ENCODE results near the gene TRABD2A.
A peak's percentile ranks its signal among the peaks of the same experiment; 100 is the strongest.

The TRABD2A gene

GRCh38 chr2:84896567-84896966 lies 15.7 kb upstream of the TRABD2A start:
- TF ChIP-seq, protein P1, sequence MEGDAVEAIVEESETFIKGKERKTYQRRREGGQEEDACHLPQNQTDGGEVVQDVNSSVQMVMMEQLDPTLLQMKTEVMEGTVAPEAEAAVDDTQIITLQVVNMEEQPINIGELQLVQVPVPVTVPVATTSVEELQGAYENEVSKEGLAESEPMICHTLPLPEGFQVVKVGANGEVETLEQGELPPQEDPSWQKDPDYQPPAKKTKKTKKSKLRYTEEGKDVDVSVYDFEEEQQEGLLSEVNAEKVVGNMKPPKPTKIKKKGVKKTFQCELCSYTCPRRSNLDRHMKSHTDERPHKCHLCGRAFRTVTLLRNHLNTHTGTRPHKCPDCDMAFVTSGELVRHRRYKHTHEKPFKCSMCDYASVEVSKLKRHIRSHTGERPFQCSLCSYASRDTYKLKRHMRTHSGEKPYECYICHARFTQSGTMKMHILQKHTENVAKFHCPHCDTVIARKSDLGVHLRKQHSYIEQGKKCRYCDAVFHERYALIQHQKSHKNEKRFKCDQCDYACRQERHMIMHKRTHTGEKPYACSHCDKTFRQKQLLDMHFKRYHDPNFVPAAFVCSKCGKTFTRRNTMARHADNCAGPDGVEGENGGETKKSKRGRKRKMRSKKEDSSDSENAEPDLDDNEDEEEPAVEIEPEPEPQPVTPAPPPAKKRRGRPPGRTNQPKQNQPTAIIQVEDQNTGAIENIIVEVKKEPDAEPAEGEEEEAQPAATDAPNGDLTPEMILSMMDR (IDR thresholded peaks at IDR 0.05; ENCODE audit: insufficient read depth, low read depth, low read length, missing control alignments) = no peak
- DNase-seq (ENCODE audit: low read depth) = no peak
- H3K4me3 ChIP-seq (ENCODE audit: low read depth, low read length) = no peak overlapping the region

GRCh38 chr2:84894758-84895520 lies 14.1 kb upstream of the TRABD2A start:
- DNase-seq (ENCODE audit: low read depth) = peak; percentile 41
- TF ChIP-seq, protein P1 (IDR thresholded peaks at IDR 0.05; ENCODE audit: insufficient read depth, low read depth, low read length, missing control alignments) = no peak

DNA sequence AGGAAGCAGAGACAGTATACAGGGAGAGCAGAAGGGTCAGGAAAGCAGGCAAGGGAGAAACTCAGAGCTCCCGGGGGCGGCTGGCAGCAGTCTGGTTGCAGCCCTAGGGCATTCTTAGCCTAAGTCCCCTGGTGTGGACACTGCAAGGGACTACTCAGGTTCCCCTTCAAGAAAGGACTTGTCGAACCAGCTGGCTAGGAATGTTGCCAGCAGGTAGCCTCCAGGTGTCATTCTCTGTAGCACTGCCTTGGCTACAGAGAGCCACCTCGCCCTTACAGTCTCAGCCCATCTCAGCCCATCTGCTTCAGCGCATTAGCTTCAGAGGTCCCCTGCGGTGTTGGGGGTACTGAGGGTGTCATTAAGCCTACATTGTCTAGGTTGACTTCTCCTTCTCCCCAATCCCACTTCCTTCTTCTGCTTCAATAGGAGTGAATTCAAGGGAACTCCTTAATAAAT lies 13.3 kb upstream of the TRABD2A start:
- no peak for DNase-seq (ENCODE audit: low read depth)
- H3K4me3 ChIP-seq (ENCODE audit: low read depth, low read length) = no peak overlapping the region
- TF ChIP-seq, protein P1 (IDR thresholded peaks at IDR 0.05; ENCODE audit: insufficient read depth, low read depth, low read length, missing control alignments) = no peak

More at GRCh38 chr2:84894758-84895520, 14.1 kb upstream of the TRABD2A start:
- no peak overlapping the region for H3K4me3 ChIP-seq (ENCODE audit: low read depth, low read length)

GRCh38 chr2:84891355-84892010 lies 10.6 kb upstream of the TRABD2A start:
- no peak for DNase-seq (ENCODE audit: low read depth)
- TF ChIP-seq, protein P1 (IDR thresholded peaks at IDR 0.05; ENCODE audit: insufficient read depth, low read depth, low read length, missing control alignments) = no peak
- H3K4me3 ChIP-seq (ENCODE audit: low read depth, low read length) = no peak overlapping the region

DNA sequence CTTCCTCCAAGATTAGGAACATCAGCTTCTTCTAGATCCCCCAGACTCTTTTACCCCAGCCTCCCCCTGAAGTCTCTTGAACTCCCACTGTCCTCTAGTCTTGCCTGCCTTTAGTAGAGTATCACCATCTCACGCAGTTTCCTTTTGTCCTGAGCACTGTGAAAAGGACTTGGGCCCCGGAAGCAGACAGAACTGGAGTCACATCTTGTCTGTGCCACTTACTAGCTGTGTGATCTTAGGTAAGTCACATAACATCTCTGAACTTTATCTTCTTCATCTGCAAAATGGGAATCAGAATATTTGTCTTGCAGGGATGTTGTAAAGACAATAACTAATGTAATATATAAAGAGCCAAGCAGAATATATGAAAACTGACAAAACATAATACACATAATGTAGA lies 8.4 kb upstream of the TRABD2A start:
- H3K4me3 ChIP-seq (ENCODE audit: low read depth, low read length) = peak overlapping the region; percentile 46
- TF ChIP-seq, protein P1 (IDR thresholded peaks at IDR 0.05; ENCODE audit: insufficient read depth, low read depth, low read length, missing control alignments) = no peak

DNA sequence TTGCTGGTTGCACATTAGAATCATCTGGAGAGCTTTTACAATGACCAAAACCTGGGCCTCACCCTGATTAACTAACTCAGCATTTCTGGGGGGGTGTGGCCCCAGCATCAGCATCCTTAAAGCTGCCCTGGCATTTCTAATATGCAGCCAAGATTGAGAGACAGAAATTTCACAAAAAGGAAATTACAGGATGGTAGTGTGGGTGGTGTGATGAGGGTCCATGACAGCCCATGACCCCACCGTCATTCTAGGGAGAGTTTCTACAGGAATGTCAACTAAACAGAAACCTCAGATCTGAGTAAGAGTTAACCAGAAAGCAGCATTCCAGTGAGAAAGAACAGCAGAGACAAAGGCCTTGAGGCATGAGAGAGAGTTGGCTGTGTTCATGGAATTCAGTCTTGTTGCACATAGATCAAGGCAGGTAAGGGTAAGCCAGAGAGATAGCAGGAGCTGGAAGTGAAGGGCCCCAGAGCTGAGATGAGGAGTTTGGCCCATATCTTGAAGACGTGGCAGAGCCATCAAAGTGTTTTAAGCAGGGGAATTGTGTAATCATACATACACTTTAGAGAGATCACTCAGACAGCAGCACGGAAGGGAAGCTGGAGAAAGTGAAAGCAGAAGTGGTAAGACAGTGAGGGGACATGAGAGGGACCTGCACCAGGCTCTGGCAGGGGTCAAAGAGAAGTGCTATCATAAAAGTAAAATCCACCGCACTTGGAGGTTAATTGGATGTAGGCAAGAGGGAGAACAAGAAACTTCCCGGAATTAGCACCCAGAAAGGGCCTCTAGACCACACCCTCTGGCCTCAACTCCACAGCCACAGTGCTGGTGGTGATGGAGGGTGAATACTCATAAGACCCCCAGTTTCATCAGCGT lies 7.8 kb upstream of the TRABD2A start:
- H3K4me3 ChIP-seq (ENCODE audit: low read depth, low read length) = peak overlapping the region; percentile 46
- TF ChIP-seq, protein P1 (IDR thresholded peaks at IDR 0.05; ENCODE audit: insufficient read depth, low read depth, low read length, missing control alignments) = no peak
- DNase-seq (ENCODE audit: low read depth) = peak; percentile 83

More for the DNA sequence above, 8.4 kb upstream of the TRABD2A start:
- DNase-seq (ENCODE audit: low read depth) = no peak
